SH-SY5Y (cell line): ENCODE data around the gene SLCO3A1.

Experiments
- GATA2 ChIP-seq: IDR thresholded peaks from 2 replicates; pipeline ENCODE4 v1.6.1; 2011; ENCODE audit warnings: mild to moderate bottlenecking, low read depth, low read length
- GATA3 ChIP-seq: IDR thresholded peaks from 2 replicates; pipeline ENCODE4 v1.6.1; 2011; ENCODE audit warnings: low read depth, mild to moderate bottlenecking, low read length, moderate library complexity

SLCO3A1 gene

GRCh38 chr15:91867581-91868026 is 14.1 kb downstream of the SLCO3A1 start:
- TF ChIP-seq GATA2 (no peak), GATA3 (no peak)

GRCh38 chr15:91870876-91871537 is 17.5 kb downstream of the SLCO3A1 start:
- TF ChIP-seq GATA3 (no peak), GATA2 (no peak)

GRCh38 chr15:91871837-91872236 is 18.3 kb downstream of the SLCO3A1 start:
- no peak for TF ChIP-seq GATA2
- TF ChIP-seq GATA3, result no peak

- TF ChIP-seq GATA2 (no peak), GATA3 (no peak)
Observed at GRCh38 chr15:91872356-91873137, 19.0 kb downstream of the SLCO3A1 start.

GRCh38 chr15:91873138-91873536 is 19.6 kb downstream of the SLCO3A1 start:
- no peak for TF ChIP-seq GATA2
- TF ChIP-seq GATA3, result no peak

- no peak for TF ChIP-seq GATA3
- no peak for TF ChIP-seq GATA2
Observed at GRCh38 chr15:91874171-91874570, 20.7 kb downstream of the SLCO3A1 start.

GRCh38 chr15:91874992-91875660 is 21.6 kb downstream of the SLCO3A1 start:
- TF ChIP-seq GATA3, result no peak
- TF ChIP-seq GATA2, result no peak

GRCh38 chr15:91876187-91876586 is 22.7 kb downstream of the SLCO3A1 start:
- no peak for TF ChIP-seq GATA3
- no peak for TF ChIP-seq GATA2

GRCh38 chr15:91878319-91878870 is 24.9 kb downstream of the SLCO3A1 start:
- TF ChIP-seq GATA2, result no peak
- no peak for TF ChIP-seq GATA3

- no peak for TF ChIP-seq GATA3
- no peak for TF ChIP-seq GATA2
Observed at GRCh38 chr15:91879158-91879557, 25.6 kb downstream of the SLCO3A1 start.

- no peak for TF ChIP-seq GATA3
- TF ChIP-seq GATA2, result no peak
Observed at GRCh38 chr15:91880373-91880772, 26.9 kb downstream of the SLCO3A1 start.

- TF ChIP-seq GATA3 (no peak), GATA2 (no peak)
Observed at GRCh38 chr15:91881569-91882297, 28.2 kb downstream of the SLCO3A1 start.

- TF ChIP-seq GATA3 (no peak), GATA2 (no peak)
Observed at GRCh38 chr15:91882858-91883586, 29.5 kb downstream of the SLCO3A1 start.
